ENCODE data around the gene CACNA1A.

The CACNA1A gene

GRCh38 chr19:13301627-13302334 lies 204.5 kb downstream of the CACNA1A start:
- DNase-seq: no peak

- DNase-seq: no peak
Measured at GRCh38 chr19:13300421-13301030, 205.8 kb downstream of the CACNA1A start.

- DNase-seq: no peak
Measured at GRCh38 chr19:13299838-13300237, 206.4 kb downstream of the CACNA1A start.

DNA sequence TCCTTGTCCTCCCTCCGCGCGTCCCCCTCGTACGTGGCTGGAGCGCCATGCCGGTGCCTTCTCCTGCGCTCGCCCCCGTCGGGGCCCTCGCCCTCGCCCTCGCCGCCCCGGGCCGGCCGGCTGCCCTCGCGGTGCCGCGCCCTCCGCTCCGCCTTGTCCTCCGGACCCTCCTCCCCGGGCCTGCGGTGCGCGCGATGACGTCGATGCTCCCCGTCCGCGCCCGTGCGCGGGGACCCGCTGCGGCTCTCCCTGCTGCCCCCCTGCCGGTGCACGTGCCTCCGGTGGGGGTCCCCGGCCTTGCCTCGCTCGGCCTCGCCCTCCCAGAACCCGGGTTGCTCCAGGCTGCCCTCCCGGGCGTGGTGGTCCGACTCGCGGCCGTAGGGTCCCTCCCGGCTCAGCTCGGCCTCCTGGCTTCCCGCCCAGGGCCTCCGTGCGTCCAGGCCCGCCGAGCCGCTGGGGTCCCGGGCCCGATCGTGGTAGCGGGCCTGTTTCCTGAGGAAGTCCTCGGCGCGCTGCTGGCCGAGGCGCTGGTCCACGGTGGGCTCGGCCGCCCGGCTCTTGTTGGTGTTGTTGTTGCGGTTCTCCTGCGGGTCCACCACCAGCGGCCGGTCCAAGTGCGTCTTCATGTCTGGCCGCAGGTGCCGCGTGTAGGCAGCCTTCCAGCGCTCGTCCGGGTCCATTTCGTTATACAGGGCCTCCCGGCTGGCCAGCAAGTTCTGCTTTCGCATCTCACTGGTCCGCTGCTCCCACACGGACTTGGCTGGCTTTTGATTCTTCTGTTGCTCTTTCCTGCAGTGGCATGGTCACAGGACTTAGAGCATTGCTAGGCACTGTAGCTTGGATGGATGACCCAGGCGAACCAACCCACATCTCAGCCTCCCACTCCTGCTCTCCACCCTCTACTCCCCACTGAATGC lies 207.5 kb downstream of the CACNA1A start:
- DNase-seq: no peak

DNA sequence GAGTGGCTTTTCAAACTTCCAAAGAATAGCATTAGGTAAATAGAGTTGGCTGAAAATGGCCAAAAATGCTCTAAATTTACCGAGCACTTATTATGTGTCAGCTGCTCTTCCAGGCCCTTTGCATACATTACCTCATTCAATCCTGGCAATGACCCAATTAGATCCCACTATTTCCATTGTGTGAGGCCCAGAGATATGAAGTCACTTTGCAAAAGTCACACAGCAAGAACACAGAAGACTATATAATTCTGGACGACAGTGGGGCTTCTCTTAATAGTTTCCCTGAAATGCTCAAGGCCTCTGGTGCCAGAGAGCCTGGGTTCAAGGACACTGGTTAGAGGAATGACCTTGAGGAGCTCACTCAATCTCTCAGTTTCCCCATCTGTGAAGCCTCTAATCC lies 209.3 kb downstream of the CACNA1A start:
- DNase-seq: no peak

- no peak for DNase-seq
Measured at GRCh38 chr19:13294812-13295567, 211.3 kb downstream of the CACNA1A start.

- no peak for DNase-seq
Measured at GRCh38 chr19:13291913-13292312, 214.4 kb downstream of the CACNA1A start.

- no peak for DNase-seq
Measured at GRCh38 chr19:13290741-13291140, 215.5 kb downstream of the CACNA1A start.

DNA sequence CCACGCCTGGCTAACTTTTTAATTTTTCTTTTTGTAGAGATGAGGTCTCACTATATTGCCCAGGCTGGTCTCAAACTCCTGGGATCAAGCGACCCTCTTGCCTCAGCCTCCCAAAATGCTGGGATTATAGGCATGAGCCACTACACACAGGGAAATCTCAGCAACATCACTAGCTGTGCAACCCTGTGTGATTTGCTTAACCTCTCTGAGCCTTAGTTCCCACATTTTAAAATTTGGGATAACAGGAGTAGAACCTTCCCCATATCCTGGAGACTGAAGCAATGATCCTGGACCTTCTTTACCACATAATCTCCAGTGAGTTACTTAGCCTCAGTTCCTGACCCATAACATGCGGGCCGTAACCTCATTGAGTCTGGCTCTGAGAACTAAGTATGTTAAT lies 217.0 kb downstream of the CACNA1A start:
- DNase-seq: no peak

DNA sequence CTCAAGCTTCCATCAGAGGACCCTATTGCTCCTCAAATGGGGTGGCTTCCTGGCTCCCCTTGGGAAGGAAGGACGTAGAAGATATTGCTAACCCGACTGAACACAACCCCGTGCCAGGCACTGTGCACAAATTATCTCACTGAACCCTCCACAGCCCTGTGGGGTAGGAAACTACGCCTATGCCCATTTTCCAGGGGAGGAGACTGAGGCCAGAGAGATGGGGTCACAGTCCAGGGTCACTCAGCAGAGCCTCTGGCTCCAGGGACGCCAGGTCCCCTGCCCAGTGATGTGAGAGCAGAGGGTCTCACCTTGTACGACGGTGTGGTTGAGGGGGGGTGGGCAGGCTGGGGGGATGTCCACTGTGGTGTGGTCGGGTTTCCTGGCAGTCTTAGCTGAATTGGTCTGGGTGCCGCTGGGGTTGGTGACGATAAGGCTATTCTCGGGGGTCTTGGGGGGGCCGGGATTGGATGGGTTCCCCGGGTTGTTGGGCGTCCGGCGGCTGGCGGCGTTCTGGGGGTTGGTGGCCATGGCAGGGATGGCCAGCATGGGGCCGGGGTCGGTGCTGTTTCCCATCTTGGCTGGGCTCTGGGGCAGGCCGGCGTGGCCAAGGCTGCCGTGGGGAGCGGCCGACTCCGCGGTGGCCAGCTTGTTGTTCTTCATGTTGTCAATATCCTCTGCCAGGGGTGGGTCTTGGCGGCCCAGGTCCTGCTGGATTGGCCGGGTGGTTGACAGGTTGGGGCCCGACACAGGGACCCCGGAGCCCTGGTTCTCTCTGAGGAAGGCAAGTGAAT lies 219.9 kb downstream of the CACNA1A start:
- no peak for DNase-seq

DNA sequence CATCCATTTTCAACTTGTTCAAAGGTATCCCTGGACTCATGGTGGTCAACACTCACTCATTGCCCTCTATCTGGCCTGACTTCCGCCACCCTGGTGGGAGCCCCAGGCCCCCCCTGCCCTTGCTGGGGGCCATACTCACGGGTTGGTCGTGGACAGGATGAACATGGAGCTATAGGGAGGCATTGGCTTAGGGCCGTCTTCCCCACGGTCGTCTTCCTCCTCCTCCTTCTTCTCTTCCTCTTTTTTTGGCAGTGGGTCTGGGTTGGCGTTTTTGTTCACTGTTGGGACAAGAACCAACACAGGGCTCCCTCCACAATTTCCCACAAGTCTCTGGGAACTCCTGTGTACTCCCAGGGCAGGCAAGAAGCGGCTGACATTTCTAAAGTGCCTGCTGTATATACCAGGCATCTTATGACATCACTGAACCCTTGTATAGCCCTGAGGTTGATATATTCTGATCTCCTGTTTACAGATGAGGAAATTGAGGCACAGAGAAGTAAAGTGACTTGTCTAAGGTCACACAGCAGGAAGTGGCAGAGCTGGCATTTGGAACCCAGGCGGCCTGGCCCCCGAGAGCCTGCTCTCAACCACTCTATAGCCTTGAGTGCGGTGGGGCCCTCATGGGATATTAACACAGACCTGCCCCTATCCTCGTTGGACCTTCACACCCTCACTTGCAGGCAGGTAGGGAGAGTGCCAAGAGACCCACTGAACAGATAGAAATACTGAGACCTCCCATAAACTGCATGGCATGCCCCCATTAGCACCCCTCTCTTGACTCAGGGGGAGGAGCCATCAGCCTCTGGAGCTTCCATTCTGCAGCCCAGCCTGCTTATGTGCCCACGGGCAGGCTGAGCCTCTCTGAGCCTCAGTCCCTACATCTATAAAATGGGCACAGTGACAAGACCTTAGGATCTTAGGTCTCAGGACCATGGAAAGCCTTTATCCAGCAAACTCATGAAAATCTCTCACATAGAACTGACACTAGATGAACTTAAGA lies 221.1 kb downstream of the CACNA1A start:
- no peak for DNase-seq

DNA sequence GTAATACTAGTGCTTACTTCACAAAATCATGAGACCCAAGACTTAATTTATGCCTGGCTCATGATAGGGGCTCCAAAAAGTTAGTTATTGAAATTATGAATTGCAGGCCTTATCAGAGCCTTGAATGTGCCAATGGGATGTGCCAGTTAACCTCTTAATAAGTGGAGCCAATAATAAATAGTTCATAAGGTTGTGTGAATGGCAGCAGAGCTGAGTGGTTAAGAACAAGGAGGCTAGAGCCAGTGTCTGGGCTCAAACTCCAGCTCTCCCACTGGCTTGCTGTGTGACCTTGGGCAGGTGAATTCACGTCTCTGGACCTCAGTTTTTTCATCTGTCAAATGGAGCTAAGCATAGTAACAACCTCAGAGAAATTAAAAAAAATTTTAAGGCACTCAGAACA lies 222.4 kb downstream of the CACNA1A start:
- DNase-seq: no peak

- no peak for DNase-seq
Measured at GRCh38 chr19:13282486-13283065, 223.7 kb downstream of the CACNA1A start.

DNA sequence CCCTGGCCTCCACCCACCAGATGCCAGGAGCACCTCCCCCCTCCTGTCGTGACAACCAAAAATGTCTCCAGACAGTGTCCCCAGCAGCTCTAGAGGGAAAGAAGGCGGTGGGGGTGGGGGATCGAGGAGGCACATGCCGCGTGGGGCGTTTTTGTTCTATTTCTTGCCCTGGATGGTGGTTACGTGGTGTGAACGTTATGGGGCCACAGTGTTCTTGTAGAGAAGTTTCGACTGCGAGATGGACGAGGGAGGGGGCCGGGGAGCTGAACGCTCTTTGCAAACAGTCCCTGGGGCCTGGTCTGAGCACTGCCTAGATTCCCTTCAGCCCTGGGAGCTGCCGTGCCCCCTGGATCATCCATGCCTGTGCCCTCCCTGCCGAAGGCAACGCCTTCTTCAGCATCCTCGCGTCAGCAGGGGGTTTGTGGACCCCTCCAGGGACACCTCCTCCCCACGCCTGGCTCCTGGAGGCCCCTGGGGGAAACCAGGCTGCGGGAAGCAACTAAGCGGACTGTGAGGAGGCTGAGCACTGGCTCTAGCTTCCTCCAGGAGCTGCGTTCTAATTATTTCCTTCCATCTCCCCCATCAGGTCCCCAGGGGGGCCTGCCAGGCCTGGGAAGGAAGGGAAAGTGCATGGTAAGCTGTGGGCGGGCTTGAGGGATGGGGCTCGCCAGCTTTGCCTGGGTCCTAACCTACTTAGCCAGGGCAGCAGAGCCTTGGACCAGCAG lies 224.6 kb downstream of the CACNA1A start:
- DNase-seq: no peak

DNA sequence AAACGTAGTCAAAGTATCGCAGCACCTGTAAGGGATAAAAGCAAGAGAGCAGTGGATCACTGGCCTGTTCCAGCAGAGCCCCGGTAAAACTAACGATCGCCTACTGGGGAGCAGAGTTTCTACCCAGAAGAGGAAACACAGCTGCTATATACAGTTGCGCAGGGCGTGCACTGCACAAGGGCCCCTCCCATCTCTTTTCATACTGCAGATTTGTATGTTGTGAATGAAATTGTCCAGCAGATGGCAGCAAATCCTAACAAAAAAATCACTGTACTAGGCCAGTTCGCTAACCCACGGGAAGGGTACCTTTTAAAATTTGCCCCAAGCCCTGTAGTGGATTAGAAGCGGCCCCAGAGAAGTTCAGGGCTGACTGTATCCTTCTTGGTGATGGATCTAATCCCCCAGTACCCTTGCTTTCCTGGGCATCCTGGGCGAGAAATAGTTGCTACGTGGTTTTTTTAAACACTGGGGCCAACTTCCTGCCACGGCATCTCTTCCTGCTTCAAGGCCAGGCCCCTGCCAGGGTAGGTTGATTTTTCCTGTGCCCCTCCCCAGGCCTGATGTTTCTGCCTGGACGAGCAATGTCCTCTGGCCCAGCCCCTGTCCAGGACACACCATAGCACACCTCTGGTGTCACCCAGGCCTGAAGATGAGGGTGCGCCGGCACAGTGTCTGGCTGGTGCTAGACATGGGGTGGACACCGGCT lies 229.0 kb downstream of the CACNA1A start:
- peak; percentile 72 for DNase-seq

DNA sequence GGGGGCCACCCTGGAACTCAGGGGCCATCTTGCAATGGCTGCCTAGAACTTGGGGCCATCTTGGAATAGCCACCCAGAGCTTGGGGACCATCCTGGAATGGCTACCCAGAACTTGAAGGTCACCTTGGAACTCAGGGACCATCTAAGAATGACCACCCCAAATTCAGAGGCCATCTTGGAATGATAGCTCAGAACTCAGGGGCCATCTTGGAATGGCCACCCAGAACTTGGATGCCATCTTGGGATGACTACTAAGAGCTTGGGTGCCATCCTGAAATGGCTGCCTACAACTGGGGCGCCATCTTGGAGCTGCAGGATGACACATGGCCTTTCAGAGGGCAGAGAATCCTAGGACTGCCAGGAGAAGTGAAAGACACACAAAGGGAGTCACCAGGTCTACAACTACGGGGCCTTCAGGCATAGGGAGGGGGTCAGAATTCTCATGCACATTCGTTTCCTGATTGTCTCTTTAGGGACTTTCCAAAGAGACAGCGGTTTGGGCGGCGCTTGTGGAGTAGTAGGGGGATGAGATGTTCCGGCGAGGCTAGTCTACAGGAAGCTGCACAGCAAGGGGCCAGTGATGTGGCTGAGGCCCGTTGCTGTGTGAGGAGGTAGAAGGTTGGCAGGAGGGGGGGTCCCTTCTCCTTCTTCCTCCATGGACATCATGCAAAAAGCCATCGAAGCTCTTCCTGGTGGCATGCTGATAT lies 231.1 kb downstream of the CACNA1A start:
- no peak for DNase-seq

DNA sequence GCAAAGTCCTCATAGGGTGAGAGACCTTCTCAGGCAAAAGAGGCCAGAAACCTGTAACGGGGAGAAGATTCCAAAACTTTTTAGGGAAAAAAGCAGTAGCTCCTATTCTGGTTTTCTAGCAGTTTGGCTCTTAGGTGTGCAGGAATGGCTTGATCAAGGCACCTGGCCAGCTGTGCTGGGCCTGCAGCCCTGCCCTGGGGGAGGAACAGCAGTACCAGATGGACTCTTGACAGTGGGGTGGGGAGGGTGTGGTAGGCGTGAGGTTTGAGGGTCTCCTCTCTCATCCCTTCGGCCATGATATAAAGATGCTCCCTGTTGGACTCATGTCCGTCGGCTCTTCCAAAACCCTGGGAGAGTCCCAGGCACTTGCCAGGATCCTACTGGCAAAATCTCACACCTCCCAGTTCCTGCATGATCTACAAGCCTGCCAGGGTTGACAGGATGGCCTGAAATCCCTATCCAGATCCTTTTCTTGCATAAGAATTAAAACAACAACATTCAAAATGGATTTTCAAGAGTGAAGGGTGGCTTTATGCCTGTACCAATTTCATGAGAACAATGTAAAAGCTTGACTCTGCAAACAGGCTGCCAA lies 235.7 kb downstream of the CACNA1A start:
- no peak for DNase-seq

DNA sequence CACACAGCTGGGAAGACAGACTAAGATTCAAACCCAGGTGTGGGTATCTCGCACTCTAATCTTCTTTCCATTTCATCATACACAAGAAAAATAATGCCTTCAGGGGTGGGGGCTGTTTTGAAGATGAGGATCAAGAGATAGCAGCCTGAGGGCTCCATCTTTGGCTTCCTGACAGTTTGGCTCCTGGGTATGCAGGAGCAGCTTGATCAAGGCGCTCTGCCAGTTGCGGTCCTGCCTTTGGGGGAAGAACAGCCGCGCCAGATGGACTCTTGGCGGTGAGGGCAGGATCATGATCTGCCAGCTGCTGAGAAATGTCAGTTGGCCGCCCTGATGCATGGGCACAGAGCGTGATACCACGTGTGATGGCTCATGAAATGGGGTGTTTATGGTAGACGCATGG lies 236.9 kb downstream of the CACNA1A start:
- no peak for DNase-seq

Data from DMS79 treated with DMSO at 0.1 percent for 48 hours (cell line).